Measurements from ENCODE around the gene CCDC68.

The CCDC68 gene

DNA sequence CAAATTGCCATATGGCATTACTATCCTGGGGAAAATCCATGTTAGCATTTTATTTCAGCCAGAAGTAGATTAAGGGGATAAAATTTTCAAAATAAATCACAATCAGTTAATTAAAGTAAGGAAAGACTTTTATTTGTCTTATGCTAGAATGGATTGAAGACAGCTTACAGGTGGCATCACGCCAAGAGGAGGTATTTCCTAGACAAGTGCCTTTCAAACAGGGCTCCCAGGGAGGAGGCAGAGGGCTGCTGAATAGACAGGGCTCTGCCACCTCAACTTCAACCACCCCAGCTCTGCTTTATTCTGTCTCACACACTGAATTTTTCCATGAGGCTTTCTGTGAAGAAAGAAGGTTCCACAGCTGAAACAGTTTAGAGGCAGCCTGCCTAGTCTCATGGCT, 12.2 kb downstream of the CCDC68 start:
- Histone ChIP-seq H3K9me3 (ENCODE audit: control insufficient read depth, insufficient read depth, low read depth, low read length) (no peaks in the 10 kb centered on the region), H3K36me3 (ENCODE audit: control insufficient read depth in 2 of 2, insufficient read depth in 1 of 2, low read length in 2 of 2) (no peaks in the 10 kb centered on the region), H3K27ac (ENCODE audit: extremely low read depth, low read depth, low read length) (no peak overlapping the region), H3K4me3 (ENCODE audit: low read depth, low read length) (no peak overlapping the region), H3K4me1 (ENCODE audit: control insufficient read depth, insufficient read depth, low read length) (peaks cover 29% of the 10 kb centered on the region)
- TF ChIP-seq, protein P1, sequence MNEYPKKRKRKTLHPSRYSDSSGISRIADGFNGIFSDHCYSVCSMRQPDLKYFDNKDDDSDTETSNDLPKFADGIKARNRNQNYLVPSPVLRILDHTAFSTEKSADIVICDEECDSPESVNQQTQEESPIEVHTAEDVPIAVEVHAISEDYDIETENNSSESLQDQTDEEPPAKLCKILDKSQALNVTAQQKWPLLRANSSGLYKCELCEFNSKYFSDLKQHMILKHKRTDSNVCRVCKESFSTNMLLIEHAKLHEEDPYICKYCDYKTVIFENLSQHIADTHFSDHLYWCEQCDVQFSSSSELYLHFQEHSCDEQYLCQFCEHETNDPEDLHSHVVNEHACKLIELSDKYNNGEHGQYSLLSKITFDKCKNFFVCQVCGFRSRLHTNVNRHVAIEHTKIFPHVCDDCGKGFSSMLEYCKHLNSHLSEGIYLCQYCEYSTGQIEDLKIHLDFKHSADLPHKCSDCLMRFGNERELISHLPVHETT (tag by site-specific recombination; IDR thresholded peaks at IDR 0.05) = no peak
- TF ChIP-seq ZXDB (tag by site-specific recombination; IDR thresholded peaks at IDR 0.05) (no peak), ZNF155 (tag by site-specific recombination; IDR thresholded peaks at IDR 0.05) (no peak), ZNF555 (tag by site-specific recombination; conservative IDR thresholded peaks at IDR 0.05) (no peak), WT1 (tag by site-specific recombination; IDR thresholded peaks at IDR 0.05) (no peak), ZNF248 (tag by site-specific recombination; IDR thresholded peaks at IDR 0.05) (no peak), ZNF623 (tag by site-specific recombination; IDR thresholded peaks at IDR 0.05) (no peak), ZIC2 (tag by site-specific recombination; IDR thresholded peaks at IDR 0.05) (no peak), ZNF580 (tag by site-specific recombination; IDR thresholded peaks at IDR 0.05) (no peak), ZNF221 (tag by site-specific recombination; IDR thresholded peaks at IDR 0.05; ENCODE audit: borderline replicate concordance) (no peak), KLF16 (tag by site-specific recombination; IDR thresholded peaks at IDR 0.05) (no peak), ZNF335 (tag by site-specific recombination; conservative IDR thresholded peaks at IDR 0.05) (no peak), ZNF423 (tag by site-specific recombination; IDR thresholded peaks at IDR 0.05) (no peak), ZNF596 (tag by site-specific recombination; IDR thresholded peaks at IDR 0.05) (no peak), ZSCAN23 (tag by site-specific recombination; IDR thresholded peaks at IDR 0.05) (no peak), SETDB1 (IDR thresholded peaks at IDR 0.05; ENCODE audit: insufficient read length, low read length) (no peak), ZNF132 (tag by site-specific recombination; IDR thresholded peaks at IDR 0.05; ENCODE audit: borderline replicate concordance) (no peak), ZNF157 (tag by site-specific recombination; IDR thresholded peaks at IDR 0.05) (no peak)
- TF ChIP-seq, protein P2, sequence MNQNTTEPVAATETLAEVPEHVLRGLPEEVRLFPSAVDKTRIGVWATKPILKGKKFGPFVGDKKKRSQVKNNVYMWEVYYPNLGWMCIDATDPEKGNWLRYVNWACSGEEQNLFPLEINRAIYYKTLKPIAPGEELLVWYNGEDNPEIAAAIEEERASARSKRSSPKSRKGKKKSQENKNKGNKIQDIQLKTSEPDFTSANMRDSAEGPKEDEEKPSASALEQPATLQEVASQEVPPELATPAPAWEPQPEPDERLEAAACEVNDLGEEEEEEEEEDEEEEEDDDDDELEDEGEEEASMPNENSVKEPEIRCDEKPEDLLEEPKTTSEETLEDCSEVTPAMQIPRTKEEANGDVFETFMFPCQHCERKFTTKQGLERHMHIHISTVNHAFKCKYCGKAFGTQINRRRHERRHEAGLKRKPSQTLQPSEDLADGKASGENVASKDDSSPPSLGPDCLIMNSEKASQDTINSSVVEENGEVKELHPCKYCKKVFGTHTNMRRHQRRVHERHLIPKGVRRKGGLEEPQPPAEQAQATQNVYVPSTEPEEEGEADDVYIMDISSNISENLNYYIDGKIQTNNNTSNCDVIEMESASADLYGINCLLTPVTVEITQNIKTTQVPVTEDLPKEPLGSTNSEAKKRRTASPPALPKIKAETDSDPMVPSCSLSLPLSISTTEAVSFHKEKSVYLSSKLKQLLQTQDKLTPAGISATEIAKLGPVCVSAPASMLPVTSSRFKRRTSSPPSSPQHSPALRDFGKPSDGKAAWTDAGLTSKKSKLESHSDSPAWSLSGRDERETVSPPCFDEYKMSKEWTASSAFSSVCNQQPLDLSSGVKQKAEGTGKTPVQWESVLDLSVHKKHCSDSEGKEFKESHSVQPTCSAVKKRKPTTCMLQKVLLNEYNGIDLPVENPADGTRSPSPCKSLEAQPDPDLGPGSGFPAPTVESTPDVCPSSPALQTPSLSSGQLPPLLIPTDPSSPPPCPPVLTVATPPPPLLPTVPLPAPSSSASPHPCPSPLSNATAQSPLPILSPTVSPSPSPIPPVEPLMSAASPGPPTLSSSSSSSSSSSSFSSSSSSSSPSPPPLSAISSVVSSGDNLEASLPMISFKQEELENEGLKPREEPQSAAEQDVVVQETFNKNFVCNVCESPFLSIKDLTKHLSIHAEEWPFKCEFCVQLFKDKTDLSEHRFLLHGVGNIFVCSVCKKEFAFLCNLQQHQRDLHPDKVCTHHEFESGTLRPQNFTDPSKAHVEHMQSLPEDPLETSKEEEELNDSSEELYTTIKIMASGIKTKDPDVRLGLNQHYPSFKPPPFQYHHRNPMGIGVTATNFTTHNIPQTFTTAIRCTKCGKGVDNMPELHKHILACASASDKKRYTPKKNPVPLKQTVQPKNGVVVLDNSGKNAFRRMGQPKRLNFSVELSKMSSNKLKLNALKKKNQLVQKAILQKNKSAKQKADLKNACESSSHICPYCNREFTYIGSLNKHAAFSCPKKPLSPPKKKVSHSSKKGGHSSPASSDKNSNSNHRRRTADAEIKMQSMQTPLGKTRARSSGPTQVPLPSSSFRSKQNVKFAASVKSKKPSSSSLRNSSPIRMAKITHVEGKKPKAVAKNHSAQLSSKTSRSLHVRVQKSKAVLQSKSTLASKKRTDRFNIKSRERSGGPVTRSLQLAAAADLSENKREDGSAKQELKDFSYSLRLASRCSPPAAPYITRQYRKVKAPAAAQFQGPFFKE (tag by site-specific recombination; IDR thresholded peaks at IDR 0.05; ENCODE audit: borderline replicate concordance) = no peak
- ChIA-PET POLR2A (no interaction called here), CTCF (interaction anchor here (0.5 kb wide), 1 partner anchor 169 kb away, joined by 7 read pairs; no protein-coding TSS in a partner anchor)

- H3K36me3 ChIP-seq (ENCODE audit: control insufficient read depth in 2 of 2, insufficient read depth in 1 of 2, low read length in 2 of 2) = no peaks in the 10 kb centered on the region
- no peak overlapping the region for H3K27ac ChIP-seq (ENCODE audit: extremely low read depth, low read depth, low read length)
- no peaks in the 10 kb centered on the region for H3K9me3 ChIP-seq (ENCODE audit: control insufficient read depth, insufficient read depth, low read depth, low read length)
- peaks cover 29% of the 10 kb centered on the region for H3K4me1 ChIP-seq (ENCODE audit: control insufficient read depth, insufficient read depth, low read length)
- ChIA-PET CTCF (interaction anchor here (0.5 to 0.8 kb wide), 3 partner anchors 22 to 543 kb away, joined by 3 read pairs; no protein-coding TSS in a partner anchor), POLR2A (no interaction called here)
- peak overlapping the region; percentile 22 for H3K4me3 ChIP-seq (ENCODE audit: low read depth, low read length)
- TF ChIP-seq ZBTB17 (tag by site-specific recombination; IDR thresholded peaks at IDR 0.05) = peak; percentile 67
- TF ChIP-seq, protein P3, sequence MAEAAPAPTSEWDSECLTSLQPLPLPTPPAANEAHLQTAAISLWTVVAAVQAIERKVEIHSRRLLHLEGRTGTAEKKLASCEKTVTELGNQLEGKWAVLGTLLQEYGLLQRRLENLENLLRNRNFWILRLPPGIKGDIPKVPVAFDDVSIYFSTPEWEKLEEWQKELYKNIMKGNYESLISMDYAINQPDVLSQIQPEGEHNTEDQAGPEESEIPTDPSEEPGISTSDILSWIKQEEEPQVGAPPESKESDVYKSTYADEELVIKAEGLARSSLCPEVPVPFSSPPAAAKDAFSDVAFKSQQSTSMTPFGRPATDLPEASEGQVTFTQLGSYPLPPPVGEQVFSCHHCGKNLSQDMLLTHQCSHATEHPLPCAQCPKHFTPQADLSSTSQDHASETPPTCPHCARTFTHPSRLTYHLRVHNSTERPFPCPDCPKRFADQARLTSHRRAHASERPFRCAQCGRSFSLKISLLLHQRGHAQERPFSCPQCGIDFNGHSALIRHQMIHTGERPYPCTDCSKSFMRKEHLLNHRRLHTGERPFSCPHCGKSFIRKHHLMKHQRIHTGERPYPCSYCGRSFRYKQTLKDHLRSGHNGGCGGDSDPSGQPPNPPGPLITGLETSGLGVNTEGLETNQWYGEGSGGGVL (tag by site-specific recombination; IDR thresholded peaks at IDR 0.05) = no peak
- TF ChIP-seq, protein P4, sequence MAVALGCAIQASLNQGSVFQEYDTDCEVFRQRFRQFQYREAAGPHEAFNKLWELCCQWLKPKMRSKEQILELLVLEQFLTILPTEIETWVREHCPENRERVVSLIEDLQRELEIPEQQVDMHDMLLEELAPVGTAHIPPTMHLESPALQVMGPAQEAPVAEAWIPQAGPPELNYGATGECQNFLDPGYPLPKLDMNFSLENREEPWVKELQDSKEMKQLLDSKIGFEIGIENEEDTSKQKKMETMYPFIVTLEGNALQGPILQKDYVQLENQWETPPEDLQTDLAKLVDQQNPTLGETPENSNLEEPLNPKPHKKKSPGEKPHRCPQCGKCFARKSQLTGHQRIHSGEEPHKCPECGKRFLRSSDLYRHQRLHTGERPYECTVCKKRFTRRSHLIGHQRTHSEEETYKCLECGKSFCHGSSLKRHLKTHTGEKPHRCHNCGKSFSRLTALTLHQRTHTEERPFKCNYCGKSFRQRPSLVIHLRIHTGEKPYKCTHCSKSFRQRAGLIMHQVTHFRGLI (tag by site-specific recombination; IDR thresholded peaks at IDR 0.05) = no peak
- TF ChIP-seq ZNF391 (tag by site-specific recombination; IDR thresholded peaks at IDR 0.05; ENCODE audit: borderline replicate concordance, low read depth) = no peak
- TF ChIP-seq ZBTB1 (tag by site-specific recombination; IDR thresholded peaks at IDR 0.05) = no peak
- TF ChIP-seq ZNF335 (tag by site-specific recombination; conservative IDR thresholded peaks at IDR 0.05) = 0 out of 2 replicates have a peak, but pooled peaks have one; percentile 32
- TF ChIP-seq KLF16 (tag by site-specific recombination; IDR thresholded peaks at IDR 0.05) = no peak
Measured at GRCh38 chr18:54946149-54946581, 13.1 kb downstream of the CCDC68 start.

All from HEK293 (cell line).